Ascending aorta (tissue), 2 donors: ENCODE measurements around the gene BTG1. TPM values are rescaled to one million over a fixed set of nuclear protein-coding genes. Genes with fewer than 3 reads are reported as not detected.
"Not testable (repeated sequence)": the region's sequence is repeated elsewhere in the genome, so short reads cannot be mapped to it uniquely, and the experiment has no call there.

Experiments used
- DNase-seq, 2 donors: peaks; one replicate each; pipeline ENCODE4 v3.0.0-alpha.2; 2019; ENCODE audit warnings: low spot score in 2 of 2
- H3K27ac ChIP-seq, 2 donors: fragments of 200-600 bp; sonication (generic); one replicate each; pipeline ENCODE4 v1.5.1; 2016 to 2017; ENCODE audit warnings: mild to moderate bottlenecking in 1 of 2
- H3K27me3 ChIP-seq: fragments of 200-600 bp; sonication (generic); one replicate; pipeline ENCODE4 v1.5.1; 2017
- H3K36me3 ChIP-seq, 2 donors: fragments of 200-600 bp; sonication (generic); one replicate each; pipeline ENCODE4 v1.5.1; 2016
- H3K4me1 ChIP-seq, 2 donors: fragments of 200-600 bp; sonication (generic); one replicate each; pipeline ENCODE4 v1.5.1; 2016 to 2017; ENCODE audit warnings: mild to moderate bottlenecking in 1 of 2
- H3K4me3 ChIP-seq, 2 donors: fragments of 200-600 bp; sonication (generic); one replicate each; pipeline ENCODE4 v1.5.1; 2016 to 2017; ENCODE audit warnings: mild to moderate bottlenecking in 1 of 2
- H3K9me3 ChIP-seq, 2 donors: fragments of 200-600 bp; sonication (generic); one replicate each; pipeline ENCODE4 v1.5.1; 2016
- CTCF ChIP-seq, 3 experiments: fragments of 200-600 bp in 2 of 3; fragments of 450-650 bp in 1 of 3; sonication (generic) in 2 of 3; IDR thresholded peaks; one replicate each; pipeline ENCODE4 v1.5.1; 2016 to 2019; ENCODE audit warnings: antibody characterized with exemption in 3 of 3, mild to moderate bottlenecking in 1 of 3, moderate library complexity in 1 of 3
- intact Hi-C: fragments of 100-400 bp; cut with DNase I; formaldehyde crosslinking; loops from one replicate; pipeline ENCODE4 v1.15.1; 2023
- total RNA-seq: library from RNA; depleted of rRNA; stranded (reverse); fragments of >200 nt; gene quantifications from one replicate; pipeline ENCODE4 v1.1.0, GENCODE V29; 2016

The BTG1 gene
- total RNA-seq, 1 donor from 2014 or later = 17.3 TPM

- Histone ChIP-seq H3K9me3 (no peaks in the 10 kb centered on the region), H3K36me3 (no peaks in the 10 kb centered on the region), H3K27ac (no peak overlapping the region), H3K4me1 (no peaks in the 10 kb centered on the region), H3K27me3 (no peaks in the 10 kb centered on the region), H3K4me3 (no peak overlapping the region)
- TF ChIP-seq CTCF (IDR thresholded peaks at IDR 0.05) = no peak
- DNase-seq = no peak
- intact Hi-C loops = no loop called here
Observed at GRCh38 chr12:92094751-92095161, 50.9 kb downstream of the BTG1 start.

- H3K27ac ChIP-seq, intact Hi-C loops, H3K4me3 ChIP-seq, H3K9me3 ChIP-seq, H3K36me3 ChIP-seq, H3K4me1 ChIP-seq, DNase-seq, H3K27me3 ChIP-seq: not testable (repeated sequence)
Observed at GRCh38 chr12:92094301-92094700, 51.3 kb downstream of the BTG1 start.
